Trophoblast cell (in vitro differentiated cells and primary cell): Measurements from ENCODE around the gene MAP7D1.
"Not testable (repeated sequence)": the region's sequence is repeated elsewhere in the genome, so short reads cannot be mapped to it uniquely, and the experiment has no call there.

ENCODE experiments used
- DNase-seq, 2 donors: peaks; one replicate each; pipeline ENCODE4 v3.0.0-alpha.2; 2016
- H2AFZ ChIP-seq: 2 replicates; pipeline ENCODE4 v1.6.1; 2013; ENCODE audit warnings: low read length, moderate library complexity, mild to moderate bottlenecking; ENCODE audit not compliant: insufficient read depth, poor library complexity
- H2AK5ac ChIP-seq: 2 replicates; pipeline ENCODE4 v1.6.1; 2013; ENCODE audit warnings: mild to moderate bottlenecking, low read length
- H2BK120ac ChIP-seq: 2 replicates; pipeline ENCODE4 v1.6.1; 2013; ENCODE audit warnings: low read length, mild to moderate bottlenecking, moderate library complexity; ENCODE audit not compliant: insufficient read depth, poor library complexity
- H2BK12ac ChIP-seq: 2 replicates; pipeline ENCODE4 v1.6.1; 2013; ENCODE audit warnings: mild to moderate bottlenecking, low read length, moderate library complexity
- H2BK5ac ChIP-seq: 2 replicates; pipeline ENCODE4 v1.6.1; 2013; ENCODE audit warnings: low read length, low read depth, moderate library complexity, mild to moderate bottlenecking; ENCODE audit not compliant: poor library complexity
- H3K14ac ChIP-seq: 2 replicates; pipeline ENCODE4 v1.6.1; 2013; ENCODE audit warnings: mild to moderate bottlenecking, low read length
- H3K18ac ChIP-seq: 2 replicates; pipeline ENCODE4 v1.6.1; 2013; ENCODE audit warnings: mild to moderate bottlenecking, low read length
- H3K23ac ChIP-seq: 2 replicates; pipeline ENCODE4 v1.6.1; 2013; ENCODE audit warnings: low read length
- H3K27ac ChIP-seq: 2 replicates; pipeline ENCODE4 v1.5.1; 2013; ENCODE audit warnings: low read depth, mild to moderate bottlenecking, inconsistent platforms, low read length, moderate library complexity
- H3K27me3 ChIP-seq: 2 replicates; pipeline ENCODE4 v1.6.1; 2013; ENCODE audit warnings: inconsistent platforms, mild to moderate bottlenecking, low read length, moderate library complexity; ENCODE audit not compliant: insufficient read depth
- H3K36me3 ChIP-seq, 2 experiments: 1 replicate in 1 of 2; 2 replicates in 1 of 2; pipeline ENCODE4 v1.6.1; 2013; ENCODE audit warnings: low read length in 2 of 2, mild to moderate bottlenecking in 2 of 2, moderate library complexity in 1 of 2; ENCODE audit not compliant: insufficient read depth in 2 of 2, control insufficient read depth in 1 of 2
- H3K4ac ChIP-seq: 2 replicates; pipeline ENCODE4 v1.6.1; 2013; ENCODE audit warnings: low read depth, mild to moderate bottlenecking, low read length, moderate library complexity
- H3K4me1 ChIP-seq, 2 experiments: 1 replicate in 1 of 2; 2 replicates in 1 of 2; pipeline ENCODE4 v1.6.1; 2013; ENCODE audit warnings: low read length in 2 of 2, mild to moderate bottlenecking in 2 of 2, moderate library complexity in 1 of 2; ENCODE audit not compliant: insufficient read depth in 2 of 2, control insufficient read depth in 1 of 2
- H3K4me2 ChIP-seq: 2 replicates; pipeline ENCODE4 v1.6.1; 2013; ENCODE audit warnings: inconsistent platforms, mild to moderate bottlenecking, low read length, moderate library complexity
- H3K4me3 ChIP-seq: 2 replicates; pipeline ENCODE4 v1.5.1; 2013; ENCODE audit warnings: mild to moderate bottlenecking, low read depth, low read length, inconsistent platforms
- H3K79me1 ChIP-seq: one replicate; pipeline ENCODE4 v1.6.1; 2013; ENCODE audit warnings: low read length
- H3K79me2 ChIP-seq: 2 replicates; pipeline ENCODE4 v1.6.1; 2013; ENCODE audit warnings: low read length, mild to moderate bottlenecking; ENCODE audit not compliant: control insufficient read depth, insufficient read depth, poor library complexity
- H3K9ac ChIP-seq: 2 replicates; pipeline ENCODE4 v1.6.1; 2013; ENCODE audit warnings: mild to moderate bottlenecking, low read length
- H3K9me3 ChIP-seq: 2 replicates; pipeline ENCODE4 v1.6.1; 2013; ENCODE audit warnings: low read depth, mild to moderate bottlenecking, control low read depth, inconsistent platforms, low read length; ENCODE audit not compliant: insufficient read depth
- H4K12ac ChIP-seq: 2 replicates; pipeline ENCODE4 v1.6.1; 2013; ENCODE audit warnings: low read depth, mild to moderate bottlenecking, low read length, moderate library complexity
- H4K8ac ChIP-seq: 2 replicates; pipeline ENCODE4 v1.6.1; 2013; ENCODE audit warnings: low read depth, mild to moderate bottlenecking, low read length, moderate library complexity
- H4K91ac ChIP-seq: one replicate; pipeline ENCODE4 v1.6.1; 2013; ENCODE audit warnings: low read depth, mild to moderate bottlenecking, low read length, moderate library complexity
- WGBS: extraction: QIAGEN DNeasy Blood & Tissue Kit; methylation state at CpG from one replicate; pipeline ENCODE4 v1.1.7; 2013; ENCODE audit warnings: missing lambda C conversion rate; ENCODE audit not compliant: insufficient read length, insufficient coverage; ENCODE audit errors: extremely low coverage; 5-methylcytosine and 5-hydroxymethylcytosine counted together

Gene MAP7D1

GRCh38 chr1:36211841-36212240, 55.9 kb downstream of the MAP7D1 start:
- H3K23ac ChIP-seq = no peak overlapping the region
- no peak overlapping the region for H3K14ac ChIP-seq
- H3K18ac ChIP-seq = no peak overlapping the region
- no peak for DNase-seq
- H3K4me1 ChIP-seq = peaks cover 0 to 3% of the 10 kb centered on the region in 2 experiments
- H3K9ac ChIP-seq = no peak overlapping the region
- H3K4me3 ChIP-seq = no peak overlapping the region
- no peaks in the 10 kb centered on the region for H3K36me3 ChIP-seq
- H2AK5ac ChIP-seq = no peak overlapping the region
- no peak overlapping the region for H3K27ac ChIP-seq
- no CpG with 5 or more reads among the region's 2 CpGs for WGBS
- H3K4me2 ChIP-seq = no peak overlapping the region
- no peak overlapping the region for H2BK12ac ChIP-seq
- H4K91ac ChIP-seq = no peak overlapping the region
- H3K27me3 ChIP-seq = no peaks in the 10 kb centered on the region
- no peak overlapping the region for H4K8ac ChIP-seq
- H2BK120ac ChIP-seq = no peak overlapping the region
- H3K9me3 ChIP-seq = no peaks in the 10 kb centered on the region
- H2AFZ ChIP-seq = no peak overlapping the region
- H3K79me1 ChIP-seq = no peaks in the 10 kb centered on the region
- no peaks in the 10 kb centered on the region for H3K79me2 ChIP-seq
- no peak overlapping the region for H2BK5ac ChIP-seq
- H4K12ac ChIP-seq = no peak overlapping the region
- no peak overlapping the region for H3K4ac ChIP-seq

- Histone ChIP-seq H3K18ac (no peak overlapping the region), H4K91ac (no peak overlapping the region), H3K4ac (no peak overlapping the region), H2AK5ac (no peak overlapping the region), H2AFZ (no peak overlapping the region), H3K27ac (no peak overlapping the region), H4K8ac (no peak overlapping the region), H3K79me2 (no peaks in the 10 kb centered on the region), H3K79me1 (no peaks in the 10 kb centered on the region), H2BK5ac (no peak overlapping the region), H3K14ac (no peak overlapping the region), H3K27me3 (no peaks in the 10 kb centered on the region), H2BK12ac (no peak overlapping the region), H3K4me2 (no peak overlapping the region), H3K23ac (no peak overlapping the region), H3K36me3 (no peaks in the 10 kb centered on the region), H3K9me3 (no peaks in the 10 kb centered on the region), H2BK120ac (no peak overlapping the region), H4K12ac (no peak overlapping the region), H3K4me3 (no peak overlapping the region), H3K9ac (no peak overlapping the region), H3K4me1 (peaks cover 0 to 3% of the 10 kb centered on the region in 2 experiments)
- no peak for DNase-seq
- no CpG with 5 or more reads among the region's 2 CpGs for WGBS
Observed at GRCh38 chr1:36212782-36213181, 56.8 kb downstream of the MAP7D1 start.

GRCh38 chr1:36217670-36218069, 61.7 kb downstream of the MAP7D1 start:
- Histone ChIP-seq H3K27me3 (no peaks in the 10 kb centered on the region), H2BK5ac (no peak overlapping the region), H3K4ac (no peak overlapping the region), H2AFZ (no peak overlapping the region), H3K36me3 (no peaks in the 10 kb centered on the region), H3K9me3 (no peaks in the 10 kb centered on the region), H2BK12ac (no peak overlapping the region), H4K12ac (no peak overlapping the region), H2BK120ac (no peak overlapping the region), H3K79me1 (no peaks in the 10 kb centered on the region), H3K4me2 (no peak overlapping the region), H3K4me3 (no peak overlapping the region), H3K79me2 (no peaks in the 10 kb centered on the region), H3K14ac (no peak overlapping the region), H3K4me1 (peaks cover 0 to 2% of the 10 kb centered on the region in 2 experiments), H4K8ac (no peak overlapping the region), H3K9ac (no peak overlapping the region), H2AK5ac (no peak overlapping the region), H4K91ac (no peak overlapping the region), H3K27ac (no peak overlapping the region), H3K18ac (no peak overlapping the region), H3K23ac (no peak overlapping the region)
- DNase-seq = no peak
- no CpG with 5 or more reads among the region's 2 CpGs for WGBS

GRCh38 chr1:36221901-36222300, 65.9 kb downstream of the MAP7D1 start:
- WGBS = no CpG with 5 or more reads among the region's 7 CpGs
- H2BK5ac ChIP-seq, H4K12ac ChIP-seq, DNase-seq, H4K91ac ChIP-seq, H3K4ac ChIP-seq, H2AK5ac ChIP-seq, H2BK12ac ChIP-seq, H3K4me3 ChIP-seq, H2BK120ac ChIP-seq, H3K36me3 ChIP-seq, H3K9me3 ChIP-seq, H3K14ac ChIP-seq, H3K27ac ChIP-seq, H2AFZ ChIP-seq, H3K27me3 ChIP-seq, H3K9ac ChIP-seq, H3K18ac ChIP-seq, H4K8ac ChIP-seq, H3K23ac ChIP-seq, H3K4me1 ChIP-seq, H3K4me2 ChIP-seq: not testable (repeated sequence)
- Histone ChIP-seq H3K79me2 (peaks cover 18% of the 10 kb centered on the region), H3K79me1 (peaks cover 13% of the 10 kb centered on the region)
